Activated CD4-positive, alpha-beta T cell treated with anti-CD3 and anti-CD28 coated beads, Interleukin-2, Interleukin-4, amounts not matched to agents 100 ng/mL and 50 ng/mL, durations not matched to agents 16 hours and 8 hours (primary cell): Measurements from ENCODE around the gene SUGCT.

ENCODE experiments used
- DNase-seq: peaks from one replicate; pipeline ENCODE4 v3.0.0-alpha.2; 2020; ENCODE audit warnings: low spot score

Gene SUGCT

GRCh38 chr7:40527723-40528122, 392.9 kb downstream of the SUGCT start:
- DNase-seq = no peak

DNA sequence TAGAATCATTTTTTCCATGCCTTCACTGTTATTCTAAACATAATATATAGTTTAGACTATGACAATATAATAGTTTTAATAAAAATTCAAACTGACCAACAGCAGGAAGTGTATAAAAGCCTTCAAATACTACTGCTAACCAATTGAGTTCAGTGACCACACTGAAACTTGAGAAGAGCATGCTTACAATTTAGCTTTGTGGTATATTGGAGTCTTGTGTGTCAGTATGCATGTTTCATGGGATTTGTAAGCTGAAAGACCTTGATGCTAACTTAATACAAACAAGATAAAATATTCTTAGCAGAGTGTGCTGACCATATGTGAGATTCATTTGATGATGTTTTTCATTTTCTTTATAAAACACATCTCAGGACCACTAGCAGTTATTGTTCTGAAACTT, 395.5 kb downstream of the SUGCT start:
- no peak for DNase-seq

DNA sequence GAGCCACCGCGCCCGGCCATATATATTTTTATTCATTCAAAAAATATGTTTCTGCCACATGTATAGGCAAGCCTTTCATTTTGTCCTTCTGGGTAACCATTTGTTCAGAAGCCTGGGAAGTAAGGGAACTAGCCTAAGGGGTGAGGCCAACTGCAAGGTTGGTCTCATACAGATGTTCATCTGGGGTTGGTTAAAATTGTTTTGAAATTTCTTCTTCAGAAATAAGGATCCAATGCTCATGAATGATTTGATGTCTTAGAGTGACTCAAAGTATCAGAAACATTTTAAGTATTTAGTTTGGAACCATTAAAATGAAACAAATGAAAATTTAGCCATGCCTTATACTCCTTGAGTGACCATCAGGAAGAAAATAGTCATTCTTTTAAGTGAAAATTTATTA, 397.2 kb downstream of the SUGCT start:
- no peak for DNase-seq

GRCh38 chr7:40535678-40536077, 400.9 kb downstream of the SUGCT start:
- no peak for DNase-seq

GRCh38 chr7:40536421-40536820, 401.6 kb downstream of the SUGCT start:
- no peak for DNase-seq

DNA sequence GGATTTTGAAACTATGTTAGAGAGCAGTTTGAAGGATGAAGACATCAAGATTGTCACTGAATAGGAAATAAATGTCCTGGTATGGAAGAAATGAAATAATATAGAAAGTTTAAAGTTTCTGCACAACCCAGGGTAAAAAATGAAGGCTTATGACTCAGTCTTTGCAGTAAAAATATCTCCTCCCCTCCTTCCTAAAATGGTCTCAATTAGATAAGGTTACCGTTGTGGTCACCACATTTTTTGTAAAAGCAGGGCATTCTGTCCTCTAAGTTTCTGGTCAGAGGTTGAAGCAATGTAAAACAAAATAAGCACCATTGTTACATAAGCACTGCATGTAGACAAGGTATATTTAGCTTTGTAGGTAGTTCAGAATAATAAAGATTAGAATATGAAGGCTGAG, 403.5 kb downstream of the SUGCT start:
- DNase-seq = no peak

DNA sequence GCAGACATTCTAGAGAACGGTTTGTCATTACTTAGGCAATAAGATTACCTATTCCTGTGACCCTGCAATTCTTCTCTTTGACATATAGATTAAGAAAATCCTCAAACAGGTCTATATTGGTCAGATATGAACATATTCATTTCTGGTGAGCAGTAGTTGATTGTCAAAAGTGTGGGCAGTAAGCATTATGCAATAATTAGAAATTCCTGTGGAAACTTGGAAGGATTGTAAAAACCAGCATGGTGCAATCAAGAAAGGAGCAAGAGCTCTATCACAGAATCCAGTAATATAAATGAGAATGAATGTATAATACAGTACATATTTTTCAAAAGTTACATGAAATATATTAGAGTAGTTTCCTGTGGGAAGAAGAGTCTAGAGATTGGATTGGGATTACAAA, 406.5 kb downstream of the SUGCT start:
- no peak for DNase-seq

- no peak for DNase-seq
These were observed 408.4 kb downstream of the SUGCT start for GRCh38 chr7:40542982-40543741.

GRCh38 chr7:40544221-40544723, 409.5 kb downstream of the SUGCT start:
- no peak for DNase-seq

DNA sequence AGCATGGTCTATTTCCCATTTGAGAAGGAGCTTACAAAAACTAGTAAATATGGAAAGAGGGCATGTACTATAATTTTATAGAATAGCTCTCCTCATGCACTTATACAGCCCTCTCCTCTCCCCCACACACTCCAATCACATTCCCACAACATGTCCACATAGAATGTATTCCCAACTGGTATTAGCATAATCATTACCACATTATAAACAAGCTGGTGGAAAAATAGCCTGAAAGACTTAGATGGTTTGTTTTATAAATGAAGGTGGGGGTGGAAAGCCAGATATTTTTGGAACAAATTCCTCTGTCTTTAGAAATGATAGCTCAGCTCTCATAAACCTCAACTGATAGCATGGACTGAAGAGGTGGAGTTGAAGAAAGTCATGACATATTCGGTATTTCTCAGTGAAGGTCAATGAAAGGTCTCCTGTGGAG, 410.1 kb downstream of the SUGCT start:
- DNase-seq = no peak

- no peak for DNase-seq
These were observed 410.9 kb downstream of the SUGCT start for GRCh38 chr7:40545739-40546138.

GRCh38 chr7:40546616-40547501, 412.1 kb downstream of the SUGCT start:
- no peak for DNase-seq

DNA sequence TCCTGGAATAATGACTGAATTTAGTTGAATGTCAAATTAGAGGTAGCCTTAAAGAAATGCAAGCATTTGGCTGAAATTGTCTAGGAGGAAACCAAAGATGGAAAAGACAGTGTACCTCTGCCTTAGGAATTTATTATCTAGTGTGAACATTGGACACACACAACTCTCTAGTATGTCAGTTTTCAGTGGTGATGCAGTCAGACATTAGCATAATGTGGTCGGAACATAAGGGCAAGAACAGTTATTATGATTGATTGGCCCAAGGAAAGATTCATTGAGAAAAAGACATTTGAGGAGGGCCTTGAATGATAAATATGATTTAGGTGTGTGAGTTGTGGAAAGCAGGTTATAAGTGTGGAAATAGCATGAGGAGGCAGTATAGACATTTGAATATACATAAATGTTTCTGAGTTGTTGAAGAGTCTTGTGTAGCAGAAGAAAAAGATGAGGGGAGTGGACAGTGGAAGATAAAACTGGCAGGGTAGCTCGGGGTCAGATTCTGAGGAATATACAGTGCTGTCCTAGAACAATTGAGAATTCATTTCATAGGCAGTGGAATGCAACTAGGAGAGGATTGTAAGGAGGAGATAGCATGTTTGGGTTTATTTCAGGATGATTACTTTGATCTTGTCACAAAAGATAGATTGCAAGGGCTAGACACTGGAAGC, 414.7 kb downstream of the SUGCT start:
- DNase-seq = no peak

DNA sequence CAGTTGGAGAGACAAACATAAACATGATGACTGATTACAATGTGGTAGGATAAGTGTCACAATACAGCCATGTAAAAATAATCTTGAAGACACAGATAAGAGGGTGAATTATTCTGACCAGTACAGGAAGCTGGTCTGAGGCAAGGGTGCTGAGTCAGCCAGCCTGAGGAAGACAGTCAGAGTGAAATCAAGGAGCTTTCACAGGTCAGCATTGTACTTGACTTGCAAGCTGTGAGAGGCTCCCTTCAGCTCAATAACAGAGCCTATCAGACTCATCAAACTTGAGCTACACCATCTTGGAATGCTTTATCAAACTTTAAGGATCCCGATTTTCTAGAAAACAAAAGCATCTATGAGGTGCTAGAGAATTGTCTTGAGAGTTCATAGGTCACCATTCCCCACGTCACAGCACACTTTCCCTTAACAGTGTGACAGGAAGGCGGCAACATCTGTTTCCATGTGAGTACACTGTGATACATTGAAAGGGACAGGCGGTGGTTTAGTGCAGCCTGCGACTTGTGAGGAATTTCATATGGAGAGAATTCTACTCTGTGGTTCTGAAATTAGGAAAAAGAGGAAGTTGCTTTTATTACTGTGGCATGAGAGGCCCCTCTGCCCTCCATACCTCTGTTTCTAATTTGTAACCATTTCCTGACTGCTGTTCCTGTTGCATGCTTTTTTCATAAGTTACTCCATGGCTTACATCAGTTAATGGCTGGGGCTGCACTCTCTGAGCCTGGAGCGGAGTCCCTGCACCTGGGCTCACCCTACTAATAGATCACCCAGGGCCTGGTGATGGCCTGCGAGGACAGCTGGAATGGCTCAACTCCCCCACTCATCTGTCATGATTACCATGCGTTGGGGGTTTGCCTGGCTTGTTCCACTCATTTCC, 417.1 kb downstream of the SUGCT start:
- peak; percentile 2 for DNase-seq

DNA sequence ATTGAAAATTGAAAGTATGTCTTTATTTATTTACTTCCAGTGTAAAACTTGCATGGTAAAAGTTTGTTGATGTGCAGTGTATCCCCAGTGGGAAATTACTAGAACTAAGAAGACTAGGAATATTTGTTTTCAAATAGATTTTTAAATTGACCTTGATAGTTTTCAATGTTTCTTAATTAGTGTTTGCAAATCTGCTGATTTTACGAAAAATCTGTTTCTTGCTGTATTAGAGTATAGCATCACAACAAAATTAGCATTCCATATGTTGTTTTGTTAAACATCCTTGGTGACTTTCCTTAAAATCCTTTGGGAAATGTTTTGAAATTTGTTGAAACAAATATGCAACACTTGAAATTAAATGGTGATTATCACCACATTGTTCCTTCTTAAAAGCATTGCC, 425.9 kb downstream of the SUGCT start:
- DNase-seq = no peak

- no peak for DNase-seq
These were observed 432.1 kb downstream of the SUGCT start for GRCh38 chr7:40566879-40567278.

DNA sequence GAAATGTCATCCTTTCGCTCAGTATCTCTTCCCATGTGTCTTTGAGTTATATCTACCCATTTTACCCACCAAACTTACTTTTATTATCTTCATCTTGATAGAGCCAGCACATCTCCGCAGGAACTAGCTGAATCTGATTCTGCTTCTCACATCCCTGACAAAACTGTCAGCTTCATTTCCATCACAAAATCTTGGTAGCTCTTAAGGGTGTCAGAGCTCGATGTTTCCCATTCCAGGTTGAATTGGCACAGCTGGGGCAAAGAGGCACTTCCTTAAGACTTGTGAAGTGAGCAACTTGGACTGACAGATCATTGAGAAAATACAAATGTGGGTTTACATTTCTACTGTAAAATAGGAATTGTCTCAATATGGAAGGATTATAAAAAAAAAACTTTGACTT, 434.5 kb downstream of the SUGCT start:
- DNase-seq = no peak

DNA sequence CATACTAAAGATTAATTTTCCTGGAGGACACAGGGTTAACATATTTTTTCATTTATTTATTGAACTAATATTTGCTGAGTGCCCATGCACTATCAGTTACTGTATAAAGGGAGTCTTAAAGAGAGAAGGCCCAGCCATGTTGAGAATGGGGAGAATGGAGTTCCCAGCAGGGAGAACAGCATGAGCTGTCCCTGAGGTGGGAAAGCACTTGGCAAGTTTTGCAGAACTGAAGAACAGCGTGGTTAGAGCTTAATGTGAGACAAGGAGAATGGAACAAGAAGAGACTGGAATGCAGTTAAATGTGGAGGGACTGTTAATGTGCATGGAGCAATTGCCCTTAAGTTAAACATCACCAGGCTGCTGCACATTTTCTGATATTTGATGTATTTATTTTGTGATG, 435.4 kb downstream of the SUGCT start:
- no peak for DNase-seq

GRCh38 chr7:40571796-40572195, 437.0 kb downstream of the SUGCT start:
- no peak for DNase-seq

DNA sequence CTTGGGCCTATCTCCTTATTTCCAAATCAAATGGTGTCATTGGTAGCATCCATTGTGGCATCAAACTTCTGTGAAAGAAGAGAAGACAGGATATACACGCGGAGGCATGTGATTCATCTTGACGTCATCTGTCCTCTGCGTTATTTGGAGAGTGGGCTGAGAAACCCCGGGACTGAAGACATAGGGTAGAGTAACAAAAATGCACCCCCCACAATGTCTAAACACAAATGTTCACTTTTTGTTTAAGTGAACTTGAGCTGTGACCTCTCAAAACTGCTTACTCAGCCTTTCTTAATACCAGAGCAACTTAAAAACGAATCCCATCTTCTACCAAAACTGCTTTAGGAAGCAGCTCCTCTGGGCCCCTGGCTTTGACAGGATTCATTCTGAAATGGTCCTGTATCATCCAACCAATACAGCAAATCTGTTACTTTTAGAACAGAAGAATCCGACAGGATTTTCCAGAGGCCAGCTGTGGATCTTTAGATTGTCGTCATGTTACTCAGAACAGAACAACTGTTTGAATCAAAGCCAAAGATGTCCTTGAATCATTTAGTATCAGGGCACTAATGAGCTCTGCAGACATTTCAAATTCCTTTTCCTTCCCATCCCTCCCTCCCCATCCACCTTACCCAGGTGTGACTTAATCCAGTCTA, 438.1 kb downstream of the SUGCT start:
- DNase-seq = no peak

GRCh38 chr7:40579401-40579800, 444.6 kb downstream of the SUGCT start:
- DNase-seq = no peak
